G401 (cell line): ENCODE data around the gene PFKFB4. TPM values are rescaled to one million over a fixed set of nuclear protein-coding genes. Genes with fewer than 3 reads are reported as not detected.

Source experiments
- DNase-seq: peaks from one replicate; pipeline ENCODE4 v3.0.0-alpha.2; 2015; ENCODE audit warnings: low spot score
- in situ Hi-C: cut with HindIII; loops from 2 replicates; pipeline ENCODE4 v1.10.0; 2016; ENCODE audit warnings: low sequenced_read_pairs, mixed read lengths
- total RNA-seq: library from RNA; depleted of rRNA; stranded (reverse); fragments of >200 nt; shearing (Covaris generic); gene quantifications from 2 replicates; pipeline ENCODE4 v1.2.3, GENCODE V29; 2014

PFKFB4 gene
- total RNA-seq, 1 experiment from 2014 or later: 18.8 TPM

GRCh38 chr3:48588230-48588629 is 31.6 kb upstream of the PFKFB4 start:
- no peak for DNase-seq
- in situ Hi-C loops: no loop called here

- no peak for DNase-seq
- in situ Hi-C loops: no loop called here
These were observed 31.1 kb upstream of the PFKFB4 start for GRCh38 chr3:48587686-48588085.

GRCh38 chr3:48585411-48585810 is 28.8 kb upstream of the PFKFB4 start:
- in situ Hi-C loops: no loop called here
- no peak for DNase-seq

GRCh38 chr3:48584836-48585235 is 28.2 kb upstream of the PFKFB4 start:
- no peak for DNase-seq
- in situ Hi-C loops: no loop called here

- in situ Hi-C loops: no loop called here
- DNase-seq: no peak
These were observed 25.2 kb upstream of the PFKFB4 start for GRCh38 chr3:48581621-48582481.

- in situ Hi-C loops: no loop called here
- DNase-seq: no peak
These were observed 20.0 kb upstream of the PFKFB4 start for GRCh38 chr3:48576647-48577046.

- DNase-seq: no peak
- in situ Hi-C loops: no loop called here
These were observed 18.8 kb upstream of the PFKFB4 start for GRCh38 chr3:48575366-48575765.

- in situ Hi-C loops: no loop called here
- DNase-seq: no peak
These were observed 17.5 kb upstream of the PFKFB4 start for GRCh38 chr3:48573973-48574585.

- in situ Hi-C loops: no loop called here
- no peak for DNase-seq
These were observed 15.9 kb upstream of the PFKFB4 start for GRCh38 chr3:48572517-48572916.

- in situ Hi-C loops: no loop called here
These were observed 15.3 kb upstream of the PFKFB4 start for GRCh38 chr3:48571938-48572337.

GRCh38 chr3:48569808-48570450 is 13.3 kb upstream of the PFKFB4 start:
- in situ Hi-C loops: no loop called here
- no peak for DNase-seq

More at GRCh38 chr3:48571938-48572337, 15.3 kb upstream of the PFKFB4 start:
- no peak for DNase-seq

- no peak for DNase-seq
- in situ Hi-C loops: no loop called here
These were observed 12.8 kb upstream of the PFKFB4 start for GRCh38 chr3:48569400-48569799.

- DNase-seq: no peak
- in situ Hi-C loops: no loop called here
These were observed 11.9 kb upstream of the PFKFB4 start for GRCh38 chr3:48568476-48568875.

- DNase-seq: no peak
- in situ Hi-C loops: no loop called here
These were observed 10.9 kb upstream of the PFKFB4 start for GRCh38 chr3:48567500-48567899.

GRCh38 chr3:48567090-48567489 is 10.5 kb upstream of the PFKFB4 start:
- no peak for DNase-seq
- in situ Hi-C loops: no loop called here

GRCh38 chr3:48566401-48566760 is 9.8 kb upstream of the PFKFB4 start:
- in situ Hi-C loops: no loop called here
- DNase-seq: no peak

- in situ Hi-C loops: no loop called here
- no peak for DNase-seq
These were observed 9.2 kb upstream of the PFKFB4 start for GRCh38 chr3:48565591-48566400.

- in situ Hi-C loops: no loop called here
These were observed 8.6 kb upstream of the PFKFB4 start for GRCh38 chr3:48565186-48565585.

GRCh38 chr3:48564667-48565066 is 8.1 kb upstream of the PFKFB4 start:
- no peak for DNase-seq
- in situ Hi-C loops: no loop called here

More at GRCh38 chr3:48565186-48565585, 8.6 kb upstream of the PFKFB4 start:
- no peak for DNase-seq
